PC-9 (cell line): ENCODE results near the gene HFE.

Experiments
- CTCF ChIP-seq: fragments of 200-600 bp; sonication (generic); conservative IDR thresholded peaks from 2 replicates; pipeline ENCODE4 v1.6.1; 2017; ENCODE audit warnings: mixed run types, antibody characterized with exemption, mild to moderate bottlenecking, moderate library complexity
- EZH2 ChIP-seq: fragments of 200-600 bp; sonication (generic); IDR thresholded peaks from 2 replicates; pipeline ENCODE4 v1.8.0; 2017; ENCODE audit warnings: antibody characterized with exemption, low read depth

- TF ChIP-seq CTCF = no peak
- no peak for TF ChIP-seq EZH2
These were observed 31.3 kb upstream of the HFE start for GRCh38 chr6:26055719-26056582.
